GM19351 (cell line): Measurements from ENCODE around the gene SMARCC1.

Source experiments
- ATAC-seq: cut with Tn5 transposase; IDR thresholded peaks from one replicate; pipeline ENCODE4 v1.9.1; 2021; ENCODE audit warnings: mild to moderate bottlenecking, moderate library complexity; ENCODE audit not compliant: unreplicated experiment

The SMARCC1 gene

GRCh38 chr3:47705391-47705790 lies 76.3 kb downstream of the SMARCC1 start:
- no peak for ATAC-seq

- no peak for ATAC-seq
Observed at GRCh38 chr3:47704237-47704612, 77.5 kb downstream of the SMARCC1 start.

GRCh38 chr3:47701388-47701787 lies 80.3 kb downstream of the SMARCC1 start:
- ATAC-seq = no peak

- no peak for ATAC-seq
Observed at GRCh38 chr3:47692158-47692557, 89.5 kb downstream of the SMARCC1 start.

GRCh38 chr3:47688488-47688887 lies 93.2 kb downstream of the SMARCC1 start:
- ATAC-seq = no peak

- ATAC-seq = no peak
Observed at GRCh38 chr3:47685037-47685436, 96.7 kb downstream of the SMARCC1 start.

- no peak for ATAC-seq
Observed at GRCh38 chr3:47681016-47681415, 100.7 kb downstream of the SMARCC1 start.

- ATAC-seq = no peak
Observed at GRCh38 chr3:47678446-47679338, 103.0 kb downstream of the SMARCC1 start.

GRCh38 chr3:47669026-47669749 lies 112.5 kb downstream of the SMARCC1 start:
- no peak for ATAC-seq

GRCh38 chr3:47666118-47666517 lies 115.6 kb downstream of the SMARCC1 start:
- no peak for ATAC-seq

- no peak for ATAC-seq
Observed at GRCh38 chr3:47664519-47664918, 117.2 kb downstream of the SMARCC1 start.

GRCh38 chr3:47663630-47664240 lies 118.0 kb downstream of the SMARCC1 start:
- no peak for ATAC-seq

- ATAC-seq = no peak
Observed at GRCh38 chr3:47661121-47661752, 120.5 kb downstream of the SMARCC1 start.

GRCh38 chr3:47658444-47658843 lies 123.2 kb downstream of the SMARCC1 start:
- no peak for ATAC-seq

GRCh38 chr3:47652142-47652541 lies 129.6 kb downstream of the SMARCC1 start:
- no peak for ATAC-seq

GRCh38 chr3:47650294-47650693 lies 131.4 kb downstream of the SMARCC1 start:
- ATAC-seq = no peak

- no peak for ATAC-seq
Observed at GRCh38 chr3:47647550-47647949, 134.1 kb downstream of the SMARCC1 start.

GRCh38 chr3:47646362-47646761 lies 135.3 kb downstream of the SMARCC1 start:
- ATAC-seq = no peak

- no peak for ATAC-seq
Observed at GRCh38 chr3:47645551-47645950, 136.1 kb downstream of the SMARCC1 start.

GRCh38 chr3:47643092-47643491 lies 138.6 kb downstream of the SMARCC1 start:
- ATAC-seq = no peak

GRCh38 chr3:47641739-47642138 lies 140.0 kb downstream of the SMARCC1 start:
- ATAC-seq = no peak
